ENCODE data around the gene GIPC2.

DNA sequence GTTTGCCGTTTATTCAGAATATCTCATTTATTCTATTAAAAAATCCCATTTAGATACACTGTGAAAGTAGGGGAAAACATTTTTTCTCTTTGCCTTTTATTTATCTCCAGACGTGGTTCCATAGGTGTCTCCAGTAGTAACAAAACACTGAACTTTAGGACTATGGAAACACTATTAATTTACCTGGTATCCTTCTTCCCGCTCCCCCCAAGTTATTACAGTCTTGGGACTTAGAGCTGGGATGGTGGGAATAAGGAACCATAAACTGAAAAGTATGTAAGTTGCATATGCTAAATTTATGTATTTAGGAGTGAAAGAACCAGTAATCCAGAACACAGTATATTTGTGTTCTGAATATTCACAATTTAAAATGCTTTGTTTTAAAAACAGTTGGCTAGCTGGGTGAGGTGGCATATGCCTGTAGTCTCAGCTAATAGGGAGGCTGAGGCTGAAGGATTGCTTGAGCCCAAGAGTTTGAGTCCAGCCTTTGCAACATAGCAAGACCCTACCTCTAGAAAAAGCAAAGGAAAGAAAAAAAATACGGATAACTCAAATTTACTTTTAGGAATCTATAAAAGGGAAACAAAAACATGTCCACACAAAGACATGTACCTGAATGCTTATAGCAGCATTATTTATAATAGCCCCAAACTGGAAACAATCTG, 38.0 kb upstream of the GIPC2 start:
- TF ChIP-seq, protein P1, sequence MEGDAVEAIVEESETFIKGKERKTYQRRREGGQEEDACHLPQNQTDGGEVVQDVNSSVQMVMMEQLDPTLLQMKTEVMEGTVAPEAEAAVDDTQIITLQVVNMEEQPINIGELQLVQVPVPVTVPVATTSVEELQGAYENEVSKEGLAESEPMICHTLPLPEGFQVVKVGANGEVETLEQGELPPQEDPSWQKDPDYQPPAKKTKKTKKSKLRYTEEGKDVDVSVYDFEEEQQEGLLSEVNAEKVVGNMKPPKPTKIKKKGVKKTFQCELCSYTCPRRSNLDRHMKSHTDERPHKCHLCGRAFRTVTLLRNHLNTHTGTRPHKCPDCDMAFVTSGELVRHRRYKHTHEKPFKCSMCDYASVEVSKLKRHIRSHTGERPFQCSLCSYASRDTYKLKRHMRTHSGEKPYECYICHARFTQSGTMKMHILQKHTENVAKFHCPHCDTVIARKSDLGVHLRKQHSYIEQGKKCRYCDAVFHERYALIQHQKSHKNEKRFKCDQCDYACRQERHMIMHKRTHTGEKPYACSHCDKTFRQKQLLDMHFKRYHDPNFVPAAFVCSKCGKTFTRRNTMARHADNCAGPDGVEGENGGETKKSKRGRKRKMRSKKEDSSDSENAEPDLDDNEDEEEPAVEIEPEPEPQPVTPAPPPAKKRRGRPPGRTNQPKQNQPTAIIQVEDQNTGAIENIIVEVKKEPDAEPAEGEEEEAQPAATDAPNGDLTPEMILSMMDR (IDR thresholded peaks at IDR 0.05) = no peak
- TF ChIP-seq POLR2AphosphoS5 (IDR thresholded peaks at IDR 0.05) (no peak), POLR2A (IDR thresholded peaks at IDR 0.05) (no peak), EP300 (IDR thresholded peaks at IDR 0.05) (no peak)
